Measurements from ENCODE around the gene PERM1.
A peak's percentile ranks its signal among the peaks of the same experiment; 100 is the strongest.

Gene PERM1

GRCh38 chr1:941015-941587 is 40.8 kb downstream of the PERM1 start:
- in situ Hi-C loops (cut with HindIII; ENCODE audit: low sequenced_read_pairs): no loop called here
- DNase-seq (ENCODE audit: low read depth): no peak
- TF ChIP-seq, protein P1, sequence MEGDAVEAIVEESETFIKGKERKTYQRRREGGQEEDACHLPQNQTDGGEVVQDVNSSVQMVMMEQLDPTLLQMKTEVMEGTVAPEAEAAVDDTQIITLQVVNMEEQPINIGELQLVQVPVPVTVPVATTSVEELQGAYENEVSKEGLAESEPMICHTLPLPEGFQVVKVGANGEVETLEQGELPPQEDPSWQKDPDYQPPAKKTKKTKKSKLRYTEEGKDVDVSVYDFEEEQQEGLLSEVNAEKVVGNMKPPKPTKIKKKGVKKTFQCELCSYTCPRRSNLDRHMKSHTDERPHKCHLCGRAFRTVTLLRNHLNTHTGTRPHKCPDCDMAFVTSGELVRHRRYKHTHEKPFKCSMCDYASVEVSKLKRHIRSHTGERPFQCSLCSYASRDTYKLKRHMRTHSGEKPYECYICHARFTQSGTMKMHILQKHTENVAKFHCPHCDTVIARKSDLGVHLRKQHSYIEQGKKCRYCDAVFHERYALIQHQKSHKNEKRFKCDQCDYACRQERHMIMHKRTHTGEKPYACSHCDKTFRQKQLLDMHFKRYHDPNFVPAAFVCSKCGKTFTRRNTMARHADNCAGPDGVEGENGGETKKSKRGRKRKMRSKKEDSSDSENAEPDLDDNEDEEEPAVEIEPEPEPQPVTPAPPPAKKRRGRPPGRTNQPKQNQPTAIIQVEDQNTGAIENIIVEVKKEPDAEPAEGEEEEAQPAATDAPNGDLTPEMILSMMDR (IDR thresholded peaks at IDR 0.05; ENCODE audit: low read depth, low read length, missing control alignments): no peak
- peak overlapping the region; percentile 12 for H3K4me3 ChIP-seq (ENCODE audit: low read depth, low read length)

DNA sequence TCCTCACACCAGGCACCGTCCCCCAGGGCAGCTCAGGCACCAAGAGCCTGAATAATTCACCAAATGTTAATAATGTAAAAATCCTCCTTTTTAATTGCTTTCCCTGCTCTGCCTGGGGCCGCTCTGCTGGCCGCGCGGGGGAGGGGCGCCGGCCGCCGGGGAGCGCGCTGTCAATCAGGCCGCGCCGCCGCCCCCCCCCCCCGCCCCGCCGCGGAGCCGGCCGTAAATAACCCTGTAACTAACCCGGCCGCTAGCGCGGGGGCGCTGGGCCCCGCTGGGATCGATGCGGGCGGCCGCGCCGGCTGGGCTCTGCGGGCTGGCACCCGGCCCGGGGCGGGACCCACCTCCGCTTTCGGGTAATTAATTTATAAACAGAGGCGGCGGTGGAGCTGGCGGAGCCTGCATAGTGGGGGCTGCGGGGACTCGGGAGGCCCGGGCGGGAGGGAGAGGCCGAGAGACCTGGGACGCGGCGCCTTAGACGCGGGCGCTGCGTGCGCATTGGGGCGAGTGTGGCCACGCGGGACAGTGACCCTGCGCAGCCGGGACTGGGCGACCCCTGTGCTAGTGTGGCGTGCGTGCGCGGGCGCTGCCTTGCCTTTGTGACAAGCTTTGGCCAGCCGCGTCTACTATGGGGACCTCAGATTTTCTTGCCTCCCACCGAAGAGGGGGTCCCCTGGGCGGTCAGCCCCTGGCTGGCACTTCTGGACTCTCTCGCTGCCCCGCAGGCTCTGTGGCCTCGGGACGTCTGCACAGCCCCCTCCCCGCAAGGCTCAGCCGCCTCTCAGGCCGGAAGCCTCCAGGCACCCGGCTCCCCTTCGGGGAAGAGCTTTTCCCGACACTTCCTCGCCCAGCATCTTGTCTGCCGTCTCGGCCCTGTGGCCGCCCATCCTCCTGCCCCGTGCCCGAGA is 41.5 kb downstream of the PERM1 start:
- peak; percentile 50 for DNase-seq (ENCODE audit: low read depth)
- in situ Hi-C loops (cut with HindIII; ENCODE audit: low sequenced_read_pairs): no loop called here
- TF ChIP-seq, protein P1 (IDR thresholded peaks at IDR 0.05; ENCODE audit: low read depth, low read length, missing control alignments): no peak
- peak overlapping the region; percentile 12 for H3K4me3 ChIP-seq (ENCODE audit: low read depth, low read length)

- DNase-seq (ENCODE audit: low read depth): no peak
- TF ChIP-seq, protein P1 (IDR thresholded peaks at IDR 0.05; ENCODE audit: low read depth, low read length, missing control alignments): no peak
- in situ Hi-C loops (cut with HindIII; ENCODE audit: low sequenced_read_pairs): no loop called here
- H3K4me3 ChIP-seq (ENCODE audit: low read depth, low read length): no peak overlapping the region
These were observed 42.3 kb downstream of the PERM1 start for GRCh38 chr1:939511-940106.

DNA sequence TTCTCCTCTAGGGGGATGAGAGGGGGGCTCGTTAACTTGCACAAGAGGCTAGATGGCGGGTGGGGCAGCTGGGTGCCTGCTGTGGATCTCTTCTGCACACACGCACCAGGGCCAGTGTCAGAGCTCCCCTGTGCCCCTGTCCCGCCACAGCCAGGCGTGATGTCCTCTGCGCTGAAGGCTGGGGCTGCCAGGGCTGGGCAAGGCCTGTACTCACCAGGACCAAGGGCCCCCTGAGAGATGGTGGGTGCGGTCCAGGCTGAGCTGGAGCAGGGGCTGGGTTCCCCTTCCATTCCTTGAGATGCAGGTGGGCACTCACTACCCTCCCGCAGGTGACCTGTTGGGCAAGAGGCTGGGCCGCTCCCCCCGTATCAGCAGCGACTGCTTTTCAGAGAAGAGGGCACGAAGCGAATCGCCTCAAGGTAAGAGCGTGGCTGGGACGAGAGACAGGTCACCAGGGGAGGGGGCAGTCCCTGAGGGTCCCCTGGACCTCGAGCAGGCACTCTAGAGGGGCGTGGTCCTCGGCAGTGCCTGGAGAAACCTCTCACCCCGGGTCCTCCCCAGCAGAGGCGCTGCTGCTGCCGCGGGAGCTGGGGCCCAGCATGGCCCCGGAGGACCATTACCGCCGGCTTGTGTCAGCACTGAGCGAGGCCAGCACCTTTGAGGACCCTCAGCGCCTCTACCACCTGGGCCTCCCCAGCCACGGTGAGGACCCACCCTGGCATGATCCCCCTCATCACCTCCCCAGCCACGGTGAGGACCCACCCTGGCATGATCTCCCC is 43.0 kb downstream of the PERM1 start:
- no peak overlapping the region for H3K4me3 ChIP-seq (ENCODE audit: low read depth, low read length)

DNA sequence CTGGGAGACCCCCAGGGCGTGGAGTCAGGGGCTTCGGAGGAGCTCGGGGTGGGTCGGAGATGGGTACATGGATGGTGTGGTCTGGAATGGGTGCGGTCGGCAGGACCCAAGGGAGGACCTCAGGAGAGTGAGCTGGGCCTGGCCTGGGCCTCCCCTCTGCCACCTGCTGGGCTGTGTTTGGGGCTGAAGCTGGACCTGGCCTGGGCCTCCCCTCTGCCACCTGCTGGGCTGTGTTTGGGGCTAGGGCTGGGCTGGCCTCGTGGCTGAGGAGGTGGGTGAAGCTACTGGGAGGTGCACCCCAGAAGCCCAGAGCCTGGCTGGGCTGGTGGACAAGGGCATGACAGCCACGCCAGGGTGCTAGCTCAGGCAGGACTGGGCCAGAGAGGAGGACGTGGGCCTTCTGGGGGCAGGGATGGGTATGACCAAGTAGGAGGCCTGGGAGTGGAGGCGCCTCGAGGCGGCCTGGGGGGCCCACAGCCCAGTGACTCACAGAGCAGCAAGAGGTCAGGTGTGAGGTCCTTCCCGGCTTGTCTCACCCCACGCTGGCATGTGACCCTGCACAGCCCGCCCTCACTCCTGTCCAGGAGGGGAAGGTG is 43.7 kb downstream of the PERM1 start:
- TF ChIP-seq, protein P1 (IDR thresholded peaks at IDR 0.05; ENCODE audit: low read depth, low read length, missing control alignments): peak; percentile 23
- H3K4me3 ChIP-seq (ENCODE audit: low read depth, low read length): no peak overlapping the region
- in situ Hi-C loops (cut with HindIII; ENCODE audit: low sequenced_read_pairs): no loop called here
- no peak for DNase-seq (ENCODE audit: low read depth)

More for the DNA sequence above, 43.0 kb downstream of the PERM1 start:
- TF ChIP-seq, protein P1 (IDR thresholded peaks at IDR 0.05; ENCODE audit: low read depth, low read length, missing control alignments): peak; percentile 5
- DNase-seq (ENCODE audit: low read depth): no peak
- in situ Hi-C loops (cut with HindIII; ENCODE audit: low sequenced_read_pairs): no loop called here

DNA sequence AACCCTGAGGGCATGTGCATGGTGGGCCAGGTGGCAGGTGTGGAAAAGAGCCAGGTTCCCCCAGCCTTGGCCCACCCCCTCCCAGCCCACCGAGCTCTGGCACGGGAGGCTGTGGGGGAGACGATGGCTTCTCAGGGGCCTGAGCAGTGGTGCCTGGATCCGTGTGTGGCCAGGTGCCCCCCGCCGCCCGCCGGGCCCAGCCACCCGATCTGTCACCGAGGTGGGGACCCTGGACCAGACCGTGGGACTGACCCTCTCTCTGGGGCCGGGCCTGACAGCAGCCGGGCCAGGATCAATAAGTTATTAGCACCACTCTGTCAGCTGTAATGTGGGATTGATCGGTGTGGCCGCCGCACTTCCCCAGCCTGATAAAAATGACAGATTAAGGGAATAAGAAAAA is 44.4 kb downstream of the PERM1 start:
- TF ChIP-seq, protein P1 (IDR thresholded peaks at IDR 0.05; ENCODE audit: low read depth, low read length, missing control alignments): no peak
- DNase-seq (ENCODE audit: low read depth): no peak
- no peak overlapping the region for H3K4me3 ChIP-seq (ENCODE audit: low read depth, low read length)
- in situ Hi-C loops (cut with HindIII; ENCODE audit: low sequenced_read_pairs): no loop called here

Measured in astrocyte of the cerebellum (primary cell).